Esophagus muscularis mucosa (tissue), 4 donors: ENCODE data around the gene HINT1. TPM values are rescaled to one million over a fixed set of nuclear protein-coding genes. Genes with fewer than 3 reads are reported as not detected.

ENCODE experiments used
- DNase-seq: peaks from one replicate; pipeline ENCODE4 v3.0.0-alpha.2; 2017; ENCODE audit errors: extremely low spot score
- H3K27ac ChIP-seq, 4 donors: fragments of 200-600 bp; sonication (generic); replicated peaks in 1 of 4; 1 replicate in 3 of 4; 2 replicates in 1 of 4; pipeline ENCODE4 v1.5.1; 2016 to 2019; ENCODE audit warnings: mild to moderate bottlenecking in 1 of 4
- H3K27me3 ChIP-seq, 4 donors: fragments of 200-600 bp; sonication (generic); one replicate each; pipeline versions ENCODE4 v1.5.1 to v1.6.0; 2016 to 2019
- H3K36me3 ChIP-seq, 4 donors: fragments of 200-600 bp; sonication (generic); one replicate each; pipeline ENCODE4 v1.5.1; 2016 to 2019
- H3K4me1 ChIP-seq, 4 donors: fragments of 200-600 bp; sonication (generic); one replicate each; pipeline ENCODE4 v1.5.1; 2016 to 2019
- H3K4me3 ChIP-seq, 4 donors: fragments of 200-600 bp; sonication (generic); 1 replicate in 2 of 4; 2 replicates in 2 of 4; pipeline ENCODE4 v1.5.1; 2016 to 2019; ENCODE audit warnings: mild to moderate bottlenecking in 4 of 4, moderate library complexity in 1 of 4
- H3K9me3 ChIP-seq, 4 donors: fragments of 200-600 bp; sonication (generic); 1 replicate in 3 of 4; 2 replicates in 1 of 4; pipeline ENCODE4 v1.5.1; 2016 to 2019
- EP300 ChIP-seq: sonication (generic); formaldehyde crosslinking; IDR thresholded peaks from one replicate; pipeline ENCODE4 v1.6.1; 2017; ENCODE audit warnings: antibody characterized with exemption
- POLR2A ChIP-seq: fragments of 450-650 bp; IDR thresholded peaks from one replicate; pipeline ENCODE4 v1.6.1; 2017; ENCODE audit warnings: antibody characterized with exemption, moderate library complexity, mild to moderate bottlenecking, low read depth
- POLR2AphosphoS5 ChIP-seq, 2 donors: sonication (generic); formaldehyde crosslinking; IDR thresholded peaks; one replicate each; pipeline ENCODE4 v1.6.1; 2017; ENCODE audit warnings: antibody characterized with exemption in 2 of 2
- WGBS: methylation state at CpG from one replicate; pipeline ENCODE4 v1.1.5; 2018; 5-methylcytosine and 5-hydroxymethylcytosine counted together
- intact Hi-C: fragments of 100-400 bp; cut with DNase I; formaldehyde crosslinking; loops from one replicate; pipeline ENCODE4 v1.15.1; 2023
- total RNA-seq, 4 donors: library from RNA; depleted of rRNA; stranded (reverse); fragments of >200 nt; gene quantifications; one replicate each; pipeline versions ENCODE4 v1.1.0 to v1.2.1, GENCODE V29; 2016
- TF ChIP-seq, protein P1 (sequence below), 3 experiments: fragments of 200-600 bp in 2 of 3; fragments of 450-650 bp in 1 of 3; sonication (generic) in 2 of 3; IDR thresholded peaks; one replicate each; pipeline ENCODE4 v1.5.1; 2017 to 2019; ENCODE audit warnings: antibody characterized with exemption in 3 of 3, mild to moderate bottlenecking in 2 of 3, moderate library complexity in 1 of 3

HINT1 gene
- total RNA-seq, 4 donors from 2014 or later, result 129 to 251 (median 201) TPM

DNA sequence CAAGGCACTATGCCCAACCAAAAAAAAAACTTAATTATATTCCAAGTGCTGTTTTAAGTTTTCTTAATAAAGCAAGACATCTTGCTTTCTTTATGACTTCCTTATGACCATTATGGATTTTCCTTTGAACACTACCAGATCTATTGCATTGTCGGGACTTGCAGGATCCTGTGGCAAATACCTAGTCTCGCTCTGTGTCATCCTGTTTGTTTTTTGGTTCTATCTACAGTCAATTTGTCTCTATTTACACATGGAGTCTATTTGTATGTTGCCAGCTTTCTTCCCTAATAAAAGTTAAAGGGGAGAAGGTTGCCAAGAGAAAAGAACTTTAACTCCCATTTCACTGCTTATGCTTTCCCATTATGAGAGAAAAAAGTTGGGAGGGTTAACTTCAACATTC is 4.9 kb downstream of the HINT1 start:
- H3K4me1 ChIP-seq, result peaks cover 6 to 20% (median 14%) of the 10 kb centered on the region in 4 donors
- no peak for TF ChIP-seq POLR2AphosphoS5 (IDR thresholded peaks at IDR 0.05)
- no peak for TF ChIP-seq EP300
- TF ChIP-seq, protein P1, sequence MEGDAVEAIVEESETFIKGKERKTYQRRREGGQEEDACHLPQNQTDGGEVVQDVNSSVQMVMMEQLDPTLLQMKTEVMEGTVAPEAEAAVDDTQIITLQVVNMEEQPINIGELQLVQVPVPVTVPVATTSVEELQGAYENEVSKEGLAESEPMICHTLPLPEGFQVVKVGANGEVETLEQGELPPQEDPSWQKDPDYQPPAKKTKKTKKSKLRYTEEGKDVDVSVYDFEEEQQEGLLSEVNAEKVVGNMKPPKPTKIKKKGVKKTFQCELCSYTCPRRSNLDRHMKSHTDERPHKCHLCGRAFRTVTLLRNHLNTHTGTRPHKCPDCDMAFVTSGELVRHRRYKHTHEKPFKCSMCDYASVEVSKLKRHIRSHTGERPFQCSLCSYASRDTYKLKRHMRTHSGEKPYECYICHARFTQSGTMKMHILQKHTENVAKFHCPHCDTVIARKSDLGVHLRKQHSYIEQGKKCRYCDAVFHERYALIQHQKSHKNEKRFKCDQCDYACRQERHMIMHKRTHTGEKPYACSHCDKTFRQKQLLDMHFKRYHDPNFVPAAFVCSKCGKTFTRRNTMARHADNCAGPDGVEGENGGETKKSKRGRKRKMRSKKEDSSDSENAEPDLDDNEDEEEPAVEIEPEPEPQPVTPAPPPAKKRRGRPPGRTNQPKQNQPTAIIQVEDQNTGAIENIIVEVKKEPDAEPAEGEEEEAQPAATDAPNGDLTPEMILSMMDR (IDR thresholded peaks at IDR 0.05), result no peak
- TF ChIP-seq POLR2A, result no peak
- intact Hi-C loops, result loop anchor here (5.0 to 10.0 kb wide), 2 partner anchors 257 to 635 kb away; partner anchors contain the start of gene FNIP1
- H3K27ac ChIP-seq, result no peak overlapping the region
- no peaks in the 10 kb centered on the region for H3K27me3 ChIP-seq
- no peaks in the 10 kb centered on the region for H3K9me3 ChIP-seq
- peaks cover 27 to 56% (median 45%) of the 10 kb centered on the region in 4 donors for H3K36me3 ChIP-seq
- no peak overlapping the region for H3K4me3 ChIP-seq
- no peak for DNase-seq
- WGBS, result 96% methylated on average over 2 of the region's 2 CpGs

DNA sequence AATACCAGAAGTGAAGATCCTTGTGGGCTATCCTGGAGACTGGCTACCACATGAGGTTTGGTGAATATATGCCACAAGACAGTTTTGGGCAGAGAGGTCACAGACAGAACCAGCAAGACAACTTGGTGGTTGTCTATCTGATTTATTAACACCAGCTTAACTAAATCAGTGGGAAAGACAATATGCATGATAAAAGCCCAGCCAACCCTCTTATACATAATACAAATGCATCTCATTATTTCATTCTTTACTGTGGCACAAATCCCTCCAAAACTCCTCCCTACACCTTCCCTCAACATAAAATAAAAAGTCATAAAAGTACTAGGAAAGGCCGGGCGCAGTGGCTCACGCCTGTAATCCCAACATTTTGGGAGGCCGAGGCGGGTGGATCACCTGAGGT is 8.1 kb downstream of the HINT1 start:
- DNase-seq, result no peak
- Histone ChIP-seq H3K4me1 (no peaks in the 10 kb centered on the region), H3K27me3 (no peaks in the 10 kb centered on the region), H3K27ac (no peak overlapping the region), H3K36me3 (peaks cover 27 to 49% (median 40%) of the 10 kb centered on the region in 4 donors), H3K4me3 (no peak overlapping the region), H3K9me3 (no peaks in the 10 kb centered on the region)
- intact Hi-C loops, result no loop called here
- 94% methylated on average over 5 of the region's 5 CpGs for WGBS
- TF ChIP-seq POLR2AphosphoS5 (IDR thresholded peaks at IDR 0.05) (no peak), EP300 (no peak), POLR2A (no peak)
- TF ChIP-seq, protein P1 (IDR thresholded peaks at IDR 0.05), result no peak

DNA sequence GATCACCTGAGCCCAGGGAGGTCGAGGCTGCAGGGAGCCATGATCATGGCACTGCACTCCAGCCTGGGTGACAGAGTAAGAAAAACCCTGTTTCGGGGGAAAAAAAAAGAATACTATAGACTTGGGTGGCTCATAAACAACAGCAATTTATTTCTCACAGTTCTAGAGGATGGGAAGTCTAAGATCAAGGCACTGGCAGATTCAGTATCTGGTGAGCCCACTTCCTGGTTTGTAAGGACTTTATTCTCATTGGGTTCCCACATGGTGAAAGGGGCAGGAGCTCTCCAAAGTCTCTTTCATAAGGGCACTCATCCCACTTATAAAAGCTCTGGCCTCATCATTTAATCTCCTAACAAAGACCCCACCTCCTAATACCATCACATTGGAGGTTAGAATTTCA is 8.7 kb downstream of the HINT1 start:
- Histone ChIP-seq H3K36me3 (peaks cover 21 to 43% (median 34%) of the 10 kb centered on the region in 4 donors), H3K4me3 (no peak overlapping the region), H3K4me1 (no peaks in the 10 kb centered on the region), H3K27me3 (no peaks in the 10 kb centered on the region), H3K27ac (no peak overlapping the region), H3K9me3 (no peaks in the 10 kb centered on the region)
- intact Hi-C loops, result no loop called here
- DNase-seq, result no peak
- TF ChIP-seq POLR2AphosphoS5 (IDR thresholded peaks at IDR 0.05) (no peak), EP300 (no peak), POLR2A (no peak)
- TF ChIP-seq, protein P1 (IDR thresholded peaks at IDR 0.05), result no peak
- WGBS, result 94% methylated on average over 2 of the region's 2 CpGs

DNA sequence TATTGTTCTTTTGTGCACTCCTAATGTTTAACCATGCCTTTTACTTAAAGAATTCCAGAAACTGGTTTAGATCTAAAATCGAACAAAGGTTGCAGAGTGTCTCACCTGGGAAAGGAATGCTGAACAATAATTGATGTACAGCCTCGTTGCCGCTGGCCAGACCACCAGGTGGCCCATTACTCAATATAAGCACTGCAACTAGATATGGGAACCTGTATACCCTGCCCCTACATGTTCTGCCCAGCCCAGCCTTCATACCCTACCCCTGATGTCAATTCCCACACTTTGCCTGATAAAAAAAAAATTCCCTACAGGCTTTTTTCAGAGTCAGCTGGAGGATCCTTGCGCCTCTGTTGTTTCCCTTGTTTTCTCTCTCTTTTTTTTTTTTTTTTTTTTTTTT is 13.8 kb downstream of the HINT1 start:
- Histone ChIP-seq H3K9me3 (no peaks in the 10 kb centered on the region), H3K36me3 (peaks cover 0 to 4% (median 0%) of the 10 kb centered on the region in 4 donors), H3K4me1 (no peaks in the 10 kb centered on the region), H3K27ac (no peak overlapping the region), H3K4me3 (no peak overlapping the region), H3K27me3 (no peaks in the 10 kb centered on the region)
- no peak for DNase-seq
- WGBS, result 90% methylated on average over 4 of the region's 4 CpGs
- intact Hi-C loops, result no loop called here
- no peak for TF ChIP-seq EP300

DNA sequence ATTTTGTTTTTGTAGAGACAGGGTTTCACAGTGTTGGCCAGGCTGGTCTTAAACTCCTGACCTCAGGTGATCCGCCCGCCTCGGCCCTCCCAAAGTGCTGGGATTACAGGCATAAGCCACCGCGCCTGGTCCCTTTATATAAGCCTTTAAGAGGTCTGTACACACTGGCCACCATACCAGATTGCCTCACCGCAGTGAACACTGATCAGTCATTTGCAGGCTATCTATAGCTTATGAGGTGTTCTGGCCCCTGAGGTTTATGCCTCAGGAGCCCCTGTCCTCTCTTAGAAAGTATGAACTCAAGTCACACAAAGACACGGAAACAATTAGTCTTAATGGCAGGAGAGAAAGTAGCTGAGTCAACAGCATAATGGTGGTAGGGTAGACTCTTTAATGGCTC is 14.6 kb downstream of the HINT1 start:
- Histone ChIP-seq H3K4me1 (no peaks in the 10 kb centered on the region), H3K27ac (no peak overlapping the region), H3K36me3 (no peaks in the 10 kb centered on the region), H3K9me3 (no peaks in the 10 kb centered on the region), H3K4me3 (no peak overlapping the region), H3K27me3 (no peaks in the 10 kb centered on the region)
- 96% methylated on average over 7 of the region's 7 CpGs for WGBS
- intact Hi-C loops, result no loop called here
- TF ChIP-seq POLR2AphosphoS5 (IDR thresholded peaks at IDR 0.05), result no peak
- no peak for TF ChIP-seq POLR2A
- no peak for TF ChIP-seq EP300
- TF ChIP-seq, protein P1 (IDR thresholded peaks at IDR 0.05), result no peak
- DNase-seq, result no peak
